ENCODE results near the gene KCNG1. TPM values are rescaled to one million over a fixed set of nuclear protein-coding genes. Genes with fewer than 3 reads are reported as not detected.

Gene KCNG1
- polyA plus RNA-seq, 1 donor from 2014 or later = 1.7 TPM

- Histone ChIP-seq H4K20me1 (ENCODE audit: insufficient read depth) (no peaks in the 10 kb centered on the region), H3K9ac (ENCODE audit: low read length) (no peak overlapping the region), H3F3A (ENCODE audit: insufficient read depth, low read length, poor library complexity, severe bottlenecking) (no peaks in the 10 kb centered on the region), H3K27ac (ENCODE audit: low read length) (no peak overlapping the region), H3K36me3 (ENCODE audit: insufficient read depth, low read length) (no peaks in the 10 kb centered on the region), H3K9me3 (ENCODE audit: low read length) (no peaks in the 10 kb centered on the region), H2AFZ (ENCODE audit: low read depth, low read length) (no peak overlapping the region), H3K79me2 (replicated peaks; ENCODE audit: insufficient read depth, low read length) (no peaks in the 10 kb centered on the region), H3K27me3 (ENCODE audit: insufficient read depth, low read depth, low read length) (no peaks in the 10 kb centered on the region), H3K9me2 (ENCODE audit: insufficient read depth, low read length) (no peaks in the 10 kb centered on the region), H3K4me3 (ENCODE audit: low read length) (no peak overlapping the region), H3K4me2 (ENCODE audit: low read length) (no peak overlapping the region)
- TF ChIP-seq POLR2AphosphoS5 (IDR thresholded peaks at IDR 0.05) (no peak), SMC3 (conservative IDR thresholded peaks at IDR 0.05; ENCODE audit: poor library complexity) (no peak), EP300 (conservative IDR thresholded peaks at IDR 0.05; ENCODE audit: poor library complexity, severe bottlenecking) (no peak), TAF1 (IDR thresholded peaks at IDR 0.05; ENCODE audit: low read depth) (no peak), REST (IDR thresholded peaks at IDR 0.05; ENCODE audit: borderline replicate concordance) (no peak), RAD21 (conservative IDR thresholded peaks at IDR 0.05) (no peak), EZH2 (IDR thresholded peaks at IDR 0.05; ENCODE audit: borderline replicate concordance, insufficient read depth, low read length, poor library complexity, severe bottlenecking) (no peak), CTCF (IDR thresholded peaks at IDR 0.05; ENCODE audit: poor library complexity, severe bottlenecking) (no peak), MXI1 (conservative IDR thresholded peaks at IDR 0.05; ENCODE audit: poor library complexity, severe bottlenecking) (no peak)
Measured at GRCh38 chr20:50969912-50970311, 53.0 kb downstream of the KCNG1 start.

DNA sequence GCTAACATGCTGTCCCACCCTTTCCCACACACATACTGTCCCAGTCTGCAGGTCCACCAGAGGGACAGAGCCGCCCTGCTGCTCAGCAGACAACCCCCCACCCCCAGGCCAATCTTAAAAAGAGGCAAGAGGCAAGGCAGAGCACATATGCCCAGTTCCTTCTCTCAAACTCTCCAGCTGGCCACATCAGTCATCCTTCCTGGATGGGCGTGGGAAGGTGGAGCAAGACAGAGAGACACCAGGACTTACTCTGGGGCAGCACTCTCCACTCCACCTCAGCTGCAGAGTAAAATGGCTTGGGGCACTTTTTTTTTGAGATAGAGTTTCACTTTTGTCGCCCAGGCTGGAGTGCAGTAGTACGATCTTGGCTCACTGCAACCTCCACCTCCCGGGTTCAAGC, 53.5 kb downstream of the KCNG1 start:
- Histone ChIP-seq H3K27me3 (ENCODE audit: insufficient read depth, low read depth, low read length) (no peaks in the 10 kb centered on the region), H3K4me3 (ENCODE audit: low read length) (no peak overlapping the region), H3F3A (ENCODE audit: insufficient read depth, low read length, poor library complexity, severe bottlenecking) (no peaks in the 10 kb centered on the region), H2AFZ (ENCODE audit: low read depth, low read length) (no peak overlapping the region), H3K9ac (ENCODE audit: low read length) (no peak overlapping the region), H3K27ac (ENCODE audit: low read length) (no peak overlapping the region), H4K20me1 (ENCODE audit: insufficient read depth) (no peaks in the 10 kb centered on the region), H3K36me3 (ENCODE audit: insufficient read depth, low read length) (no peaks in the 10 kb centered on the region), H3K9me3 (ENCODE audit: low read length) (no peaks in the 10 kb centered on the region), H3K9me2 (ENCODE audit: insufficient read depth, low read length) (no peaks in the 10 kb centered on the region), H3K79me2 (replicated peaks; ENCODE audit: insufficient read depth, low read length) (no peaks in the 10 kb centered on the region), H3K4me2 (ENCODE audit: low read length) (no peak overlapping the region)
- no peak for TF ChIP-seq POLR2AphosphoS5 (IDR thresholded peaks at IDR 0.05)
- no peak for TF ChIP-seq REST (IDR thresholded peaks at IDR 0.05; ENCODE audit: borderline replicate concordance)
- no peak for TF ChIP-seq CTCF (IDR thresholded peaks at IDR 0.05; ENCODE audit: poor library complexity, severe bottlenecking)
- TF ChIP-seq EZH2 (IDR thresholded peaks at IDR 0.05; ENCODE audit: borderline replicate concordance, insufficient read depth, low read length, poor library complexity, severe bottlenecking) = no peak
- no peak for TF ChIP-seq RAD21 (conservative IDR thresholded peaks at IDR 0.05)
- no peak for TF ChIP-seq EP300 (conservative IDR thresholded peaks at IDR 0.05; ENCODE audit: poor library complexity, severe bottlenecking)
- TF ChIP-seq TAF1 (IDR thresholded peaks at IDR 0.05; ENCODE audit: low read depth) = no peak
- no peak for TF ChIP-seq SMC3 (conservative IDR thresholded peaks at IDR 0.05; ENCODE audit: poor library complexity)
- no peak for TF ChIP-seq MXI1 (conservative IDR thresholded peaks at IDR 0.05; ENCODE audit: poor library complexity, severe bottlenecking)

Data from neural cell (in vitro differentiated cells).